Stimulated activated CD8-positive, alpha-beta memory T cell treated with anti-CD3 and anti-CD28 coated beads, Interleukin-7, amount 100 ng/mL, for 4 hours (primary cell): ENCODE data around the gene RNF121.
A peak's percentile ranks its signal among the peaks of the same experiment; 100 is the strongest.

Experiments used
- DNase-seq, 2 donors: peaks; one replicate each; pipeline ENCODE4 v3.0.0-alpha.2; 2020; ENCODE audit warnings: low read depth in 2 of 2

RNF121 gene

DNA sequence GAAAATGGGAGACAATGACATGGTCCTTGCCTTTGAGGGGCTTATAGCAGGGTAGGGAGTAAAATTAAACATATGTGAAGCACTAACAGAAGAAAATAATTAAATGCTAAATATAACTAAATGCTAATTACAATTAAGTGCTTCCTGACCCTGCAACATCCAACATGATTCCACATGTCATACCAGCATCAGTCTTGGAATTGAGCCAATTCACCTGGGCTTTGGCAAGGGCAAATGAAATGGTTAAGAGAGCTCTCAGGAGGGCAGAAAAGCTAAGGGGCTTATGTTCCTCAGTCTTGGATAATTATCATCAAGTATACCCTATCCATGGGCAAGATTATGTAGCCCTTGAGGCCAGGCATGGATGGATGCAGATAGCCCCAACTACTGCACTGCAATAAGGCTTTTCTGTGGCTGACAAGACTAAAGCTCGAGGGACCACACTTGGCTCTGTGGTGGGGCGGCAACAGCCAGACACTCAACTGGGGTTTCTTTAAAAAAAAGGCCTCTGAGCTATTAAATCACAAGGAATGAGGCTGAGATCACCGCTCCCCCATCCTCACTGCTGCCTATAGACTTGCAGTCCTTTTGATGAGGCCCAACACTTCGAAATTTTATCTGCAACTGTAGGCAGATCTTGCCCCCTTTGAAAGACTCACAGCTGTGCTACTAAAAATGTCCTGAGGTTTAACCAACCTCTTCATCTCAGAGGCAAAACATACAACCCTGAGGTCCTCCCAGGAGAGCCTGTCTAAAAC, 108.9 kb downstream of the RNF121 start:
- DNase-seq, result no peak

DNA sequence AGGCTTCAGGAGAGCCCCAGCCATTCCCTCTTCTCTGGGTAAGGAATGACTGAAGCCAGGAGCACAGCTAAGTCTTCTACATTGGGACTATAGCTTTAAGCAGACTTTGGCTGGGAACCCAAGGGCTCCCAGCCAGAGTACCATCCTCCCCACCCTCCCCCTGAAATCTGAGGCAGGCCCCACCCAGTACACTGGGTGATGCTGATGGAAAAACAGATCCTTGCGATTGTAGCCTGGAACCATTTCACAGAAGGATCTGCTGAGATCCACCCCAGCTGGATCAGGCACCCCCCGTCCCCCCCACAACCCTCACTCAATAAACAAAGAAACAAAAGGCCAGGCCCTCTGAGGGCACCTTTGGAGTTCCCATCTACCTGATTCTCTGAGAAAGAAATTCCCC, 109.6 kb downstream of the RNF121 start:
- no peak for DNase-seq

DNA sequence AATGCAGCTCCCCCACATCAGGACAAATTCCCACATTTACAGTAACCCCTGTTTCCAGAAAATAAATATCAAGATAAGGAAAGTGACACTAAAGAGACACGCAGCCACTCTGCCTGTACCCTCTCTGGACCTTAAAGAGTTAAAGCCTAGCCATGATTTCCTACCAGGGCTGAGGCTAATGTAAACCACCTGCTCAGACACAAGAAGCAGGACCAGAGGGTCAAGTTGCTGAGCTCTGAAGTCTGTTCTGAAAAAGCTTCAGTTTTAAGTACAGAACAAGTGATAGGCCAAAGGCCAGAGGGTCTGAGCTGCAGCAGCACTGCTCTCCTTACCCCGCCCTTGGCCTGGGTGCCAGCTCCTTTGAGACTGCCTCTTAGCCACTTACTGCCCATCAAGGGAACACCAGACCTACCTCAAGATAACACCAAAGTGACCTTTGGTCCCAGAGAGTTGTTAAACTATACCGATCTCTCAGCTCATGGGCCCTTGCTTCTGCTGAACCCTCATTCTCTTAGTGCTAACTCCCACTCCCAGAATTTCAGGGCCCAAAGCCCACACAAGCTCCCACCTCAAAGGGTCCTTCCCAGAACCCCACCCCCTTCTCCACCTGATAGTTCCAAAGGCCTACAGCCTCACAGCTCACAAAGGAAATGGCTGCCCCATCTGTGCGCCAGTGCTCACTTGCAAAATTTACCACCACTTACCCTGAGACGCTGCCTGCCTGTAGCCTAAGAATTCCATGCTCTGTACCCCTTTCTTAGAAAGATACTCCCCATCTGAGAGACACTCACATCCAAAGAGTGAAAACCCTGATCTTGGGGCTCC, 110.4 kb downstream of the RNF121 start:
- DNase-seq, result no peak

DNA sequence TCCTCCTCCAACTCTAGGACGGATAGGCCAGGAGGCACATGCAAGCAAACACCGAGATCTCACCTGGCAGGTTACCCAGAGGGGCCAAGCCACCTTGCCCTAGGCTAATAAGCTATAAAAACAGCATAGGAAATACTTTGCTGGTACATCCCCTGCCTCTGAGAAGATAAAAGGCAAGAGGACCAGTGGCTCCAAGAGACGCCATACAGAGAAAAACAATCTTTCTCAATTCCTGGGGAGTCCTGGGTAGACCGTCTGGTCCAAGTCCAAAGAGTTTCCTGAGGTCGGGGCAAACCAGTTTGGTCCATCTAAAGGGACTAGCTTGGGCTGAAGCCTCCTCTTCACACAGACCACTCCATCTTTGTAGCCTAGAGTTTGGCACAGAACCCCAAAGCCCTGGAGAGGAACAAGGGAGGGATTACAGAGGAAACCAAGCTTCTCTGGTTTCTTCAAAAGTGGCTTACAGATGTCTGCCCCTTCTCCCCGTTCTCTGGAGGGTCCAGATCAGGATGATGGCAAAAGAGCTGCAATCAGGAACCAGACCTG, 111.1 kb downstream of the RNF121 start:
- DNase-seq, result no peak

DNA sequence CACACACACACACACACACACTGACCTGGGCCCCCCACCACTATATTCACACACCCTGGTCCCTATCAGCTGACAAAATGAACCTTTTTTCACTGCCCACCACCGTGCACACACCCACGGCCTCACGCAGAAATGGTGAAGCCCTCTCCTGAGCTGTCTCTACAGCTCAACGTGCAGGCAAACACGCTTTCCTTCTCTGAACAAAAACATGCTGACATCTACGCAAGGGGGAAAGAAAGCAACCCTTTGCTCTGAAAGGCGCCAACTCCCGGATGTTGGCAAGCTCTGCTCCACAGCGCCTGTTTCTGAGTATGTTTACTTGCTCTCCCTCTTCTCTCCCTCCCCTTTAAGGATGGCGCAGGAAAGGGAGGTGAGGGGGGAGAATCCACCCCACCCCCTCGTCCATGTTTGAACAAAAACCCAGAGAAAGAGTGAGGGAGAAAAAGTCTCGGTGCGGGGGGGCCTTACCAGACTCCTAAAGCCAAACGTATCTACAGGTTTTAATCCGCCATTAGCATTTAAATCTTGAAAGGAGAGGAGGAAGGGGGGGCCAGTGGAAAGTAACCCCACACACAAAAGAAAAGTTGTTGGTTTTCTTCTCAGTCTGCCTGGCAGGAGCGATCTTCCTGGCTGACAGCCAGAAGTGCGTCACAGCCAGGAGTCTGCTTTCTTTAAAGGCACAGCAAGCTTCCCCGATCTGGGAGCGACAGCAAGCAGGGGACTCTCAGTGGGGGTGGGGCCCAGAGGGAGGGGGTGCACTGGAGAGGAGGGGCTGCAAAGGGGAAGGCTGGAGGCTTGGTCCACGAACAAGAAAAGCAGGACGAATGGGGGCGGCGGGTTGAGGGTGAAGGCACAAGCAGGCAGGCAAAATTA, 111.9 kb downstream of the RNF121 start:
- DNase-seq, result peak; percentile 51 to 64

DNA sequence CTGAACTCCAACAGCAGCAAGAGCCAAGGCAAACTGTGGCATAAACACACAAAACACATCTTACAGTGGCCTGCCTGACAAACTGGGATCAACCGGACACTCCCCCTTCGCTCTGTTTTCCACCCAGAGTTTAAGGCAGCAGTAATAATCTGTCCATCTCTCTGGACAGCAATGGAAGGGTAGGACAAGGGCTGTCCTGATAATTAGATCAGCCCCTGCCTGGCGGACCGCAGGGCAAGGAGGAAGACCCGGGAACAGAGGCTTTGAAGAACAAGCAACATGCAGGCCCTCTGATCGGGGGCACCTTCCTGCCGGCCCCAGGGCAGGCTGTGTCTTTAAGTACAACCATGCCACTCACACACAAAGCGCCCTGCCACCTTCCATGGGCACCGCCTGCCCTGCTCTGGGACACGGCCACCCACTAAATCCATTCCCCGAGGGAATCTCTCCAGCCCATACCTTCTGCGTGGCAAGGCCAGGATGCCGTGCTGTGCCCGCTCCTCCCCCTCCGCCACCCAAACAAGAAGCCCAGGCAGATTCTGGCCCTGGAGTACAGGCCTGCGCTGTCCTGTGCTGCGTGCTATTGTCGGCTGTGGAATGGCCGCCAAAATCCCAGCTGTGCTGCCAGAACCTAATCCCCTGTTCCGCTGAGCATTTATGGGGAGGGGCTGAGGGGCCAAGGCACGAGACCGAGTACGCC, 112.7 kb downstream of the RNF121 start:
- DNase-seq, result peak in 1 of 2 donors; percentile 8

DNA sequence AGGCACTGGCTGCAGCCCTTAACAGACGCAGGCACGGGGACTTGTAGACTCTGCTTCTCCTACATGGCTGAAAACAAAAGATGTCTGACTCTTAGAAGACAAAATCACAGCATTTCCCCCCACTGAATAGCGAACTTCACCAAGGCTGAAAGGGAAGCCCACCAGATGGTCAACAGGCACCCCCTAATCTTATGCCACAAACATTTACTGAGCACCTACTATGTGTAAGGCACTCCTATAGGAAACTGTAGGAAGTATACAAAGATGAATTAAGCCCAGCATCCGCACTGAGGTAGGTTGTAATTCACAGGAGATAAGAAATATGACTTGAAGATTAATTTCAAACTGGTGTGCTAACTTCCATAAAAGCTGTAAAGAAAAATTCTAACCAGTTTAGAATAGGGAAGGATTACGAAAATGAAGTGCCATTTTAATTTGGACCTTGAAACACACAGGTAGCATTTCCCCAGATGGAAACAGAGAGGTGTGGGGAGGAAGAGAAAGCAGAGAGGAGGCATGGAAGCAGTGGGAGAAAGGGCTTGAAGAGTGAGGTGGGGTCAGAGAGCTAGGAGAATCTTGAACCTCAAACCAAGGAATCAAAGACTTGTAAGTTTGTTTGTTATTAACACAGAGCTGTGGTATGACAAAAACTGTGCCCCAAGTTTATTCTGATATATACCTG, 113.4 kb downstream of the RNF121 start:
- no peak for DNase-seq

DNA sequence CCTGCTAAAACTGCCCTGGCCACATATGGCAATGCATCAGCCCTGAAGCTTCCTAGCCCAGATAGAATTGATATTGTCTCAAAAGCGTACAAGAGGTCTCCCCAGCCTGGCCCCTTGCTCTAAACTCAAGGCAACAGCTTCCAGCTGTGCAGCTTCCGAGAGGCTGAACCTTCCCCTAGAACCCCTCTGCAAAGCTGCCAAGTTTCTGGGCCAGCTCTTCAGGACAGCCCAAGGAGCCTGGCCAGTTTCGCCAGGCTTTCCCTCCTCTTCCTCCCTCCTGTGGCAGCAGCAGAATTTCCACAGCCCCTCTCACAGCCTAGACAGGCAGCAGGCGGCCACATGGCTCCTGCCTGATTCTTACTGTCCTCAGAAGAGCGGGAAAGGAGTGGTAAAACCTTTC, 117.0 kb downstream of the RNF121 start:
- no peak for DNase-seq
